Mesenchymal stem cell (in vitro differentiated cells and primary cell): ENCODE measurements around the gene FAM13A.

ENCODE experiments used
- DNase-seq: peaks from one replicate; pipeline ENCODE4 v3.0.0-alpha.2; 2013
- H2AFZ ChIP-seq: one replicate; pipeline ENCODE4 v1.6.1; 2013; ENCODE audit warnings: low read depth, mild to moderate bottlenecking, control low read depth, inconsistent platforms, low read length, moderate library complexity
- H2AK5ac ChIP-seq: 2 replicates; pipeline ENCODE4 v1.6.1; 2013; ENCODE audit warnings: low read length, moderate library complexity, mild to moderate bottlenecking, inconsistent platforms; ENCODE audit not compliant: severe bottlenecking
- H2BK120ac ChIP-seq: one replicate; pipeline ENCODE4 v1.6.1; 2013; ENCODE audit warnings: low read depth, mild to moderate bottlenecking, inconsistent platforms, low read length, moderate library complexity
- H2BK12ac ChIP-seq, 2 experiments: one replicate each; pipeline ENCODE4 v1.6.1; 2013; ENCODE audit warnings: inconsistent platforms in 2 of 2, low read length in 2 of 2, mild to moderate bottlenecking in 2 of 2, moderate library complexity in 2 of 2, control low read depth in 1 of 2
- H2BK15ac ChIP-seq: one replicate; pipeline ENCODE4 v1.6.1; 2013; ENCODE audit warnings: mild to moderate bottlenecking, low read depth, inconsistent platforms; ENCODE audit not compliant: poor library complexity, severe bottlenecking
- H2BK5ac ChIP-seq: 2 replicates; pipeline ENCODE4 v1.6.1; 2013; ENCODE audit warnings: low read depth, mild to moderate bottlenecking, low read length, control low read depth, inconsistent platforms; ENCODE audit not compliant: poor library complexity, severe bottlenecking
- H3K14ac ChIP-seq, 2 experiments: one replicate each; pipeline ENCODE4 v1.6.1; 2013; ENCODE audit warnings: inconsistent platforms in 2 of 2, low read length in 2 of 2, control low read depth in 1 of 2, mild to moderate bottlenecking in 1 of 2, moderate library complexity in 1 of 2
- H3K18ac ChIP-seq, 2 experiments: one replicate each; pipeline ENCODE4 v1.6.1; 2013; ENCODE audit warnings: inconsistent platforms in 2 of 2, low read length in 2 of 2, control low read depth in 1 of 2, low read depth in 1 of 2, mild to moderate bottlenecking in 1 of 2
- H3K23ac ChIP-seq, 2 experiments: one replicate each; pipeline ENCODE4 v1.6.1; 2013; ENCODE audit warnings: inconsistent platforms in 2 of 2, low read length in 2 of 2, mild to moderate bottlenecking in 2 of 2, moderate library complexity in 2 of 2, control low read depth in 1 of 2
- H3K27ac ChIP-seq: 2 replicates; pipeline ENCODE4 v1.5.1; 2013; ENCODE audit warnings: mild to moderate bottlenecking, moderate library complexity, low read length, control low read depth, inconsistent platforms; ENCODE audit not compliant: poor library complexity, severe bottlenecking
- H3K27me3 ChIP-seq, 2 experiments: 2 replicates each; pipeline versions ENCODE4 v1.6.1 to v1.7.0; 2013; ENCODE audit warnings: low read length in 2 of 2, mild to moderate bottlenecking in 2 of 2, moderate library complexity in 2 of 2, control low read depth in 1 of 2, inconsistent platforms in 1 of 2; ENCODE audit not compliant: control insufficient read depth in 1 of 2, insufficient read depth in 1 of 2
- H3K36me3 ChIP-seq, 2 experiments: 2 replicates each; pipeline versions ENCODE4 v1.6.1 to v1.7.0; 2013; ENCODE audit warnings: low read length in 2 of 2, control low read depth in 1 of 2, inconsistent platforms in 1 of 2, low read depth in 1 of 2, mild to moderate bottlenecking in 1 of 2; ENCODE audit not compliant: insufficient read depth in 2 of 2, control insufficient read depth in 1 of 2
- H3K4ac ChIP-seq, 2 experiments: one replicate each; pipeline ENCODE4 v1.6.1; 2013; ENCODE audit warnings: inconsistent platforms in 2 of 2, low read length in 2 of 2, mild to moderate bottlenecking in 2 of 2, moderate library complexity in 2 of 2, control low read depth in 1 of 2, low read depth in 1 of 2
- H3K4me1 ChIP-seq: 2 replicates; pipeline ENCODE4 v1.6.1; 2013; ENCODE audit warnings: low read depth, low read length, control low read depth; ENCODE audit not compliant: control insufficient read depth, insufficient read depth
- H3K4me2 ChIP-seq: 2 replicates; pipeline ENCODE4 v1.6.1; 2013; ENCODE audit warnings: low read length, mild to moderate bottlenecking, inconsistent platforms; ENCODE audit not compliant: poor library complexity, severe bottlenecking
- H3K4me3 ChIP-seq, 2 experiments: 2 replicates each; pipeline versions ENCODE4 v1.5.1 to v1.7.0; 2013; ENCODE audit warnings: low read length in 2 of 2, mild to moderate bottlenecking in 2 of 2, control low read depth in 1 of 2, low read depth in 1 of 2; ENCODE audit not compliant: insufficient read depth in 1 of 2
- H3K79me1 ChIP-seq: replicated peaks from 2 replicates; pipeline ENCODE4 v1.6.1; 2013; ENCODE audit warnings: mild to moderate bottlenecking, control low read depth, low read length, inconsistent platforms; ENCODE audit not compliant: poor library complexity, severe bottlenecking
- H3K9ac ChIP-seq: 2 replicates; pipeline ENCODE4 v1.7.0; 2013; ENCODE audit warnings: mild to moderate bottlenecking, low read length, moderate library complexity
- H3K9me3 ChIP-seq: 2 replicates; pipeline ENCODE4 v1.7.0; 2013; ENCODE audit warnings: mild to moderate bottlenecking, low read length; ENCODE audit not compliant: control insufficient read depth
- H4K8ac ChIP-seq: one replicate; pipeline ENCODE4 v1.6.1; 2013; ENCODE audit warnings: inconsistent platforms, mild to moderate bottlenecking, low read length, moderate library complexity
- H4K91ac ChIP-seq: one replicate; pipeline ENCODE4 v1.6.1; 2013; ENCODE audit warnings: mild to moderate bottlenecking, low read length, inconsistent platforms
- WGBS: methylation state at CpG from one replicate; pipeline ENCODE4 v1.1.7; 2013; ENCODE audit warnings: mixed read lengths; 5-methylcytosine and 5-hydroxymethylcytosine counted together

Gene FAM13A

DNA sequence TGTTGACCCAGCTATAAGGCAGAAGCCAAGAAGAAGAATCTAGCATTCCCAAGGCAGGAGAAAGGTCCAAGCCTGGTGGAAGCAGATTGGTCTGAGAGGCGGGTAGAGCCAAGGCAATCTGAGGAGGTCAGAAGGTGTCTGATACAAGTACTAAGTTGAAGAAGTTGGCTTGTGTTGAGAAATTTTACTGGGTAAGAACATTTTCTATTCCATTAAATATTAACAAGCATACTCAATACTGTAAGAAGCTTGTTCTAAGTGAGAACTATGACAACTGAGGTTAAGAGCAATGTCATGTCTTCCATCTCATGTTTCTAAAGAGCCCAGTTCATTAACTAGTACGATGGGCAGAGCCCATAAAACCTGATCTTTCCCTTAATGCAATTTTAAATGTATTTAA lies 75.0 kb downstream of the FAM13A start:
- H3K4me2 ChIP-seq = no peak overlapping the region
- peaks cover 4% of the 10 kb centered on the region for H3K79me1 ChIP-seq
- no peak overlapping the region for H3K27ac ChIP-seq
- H3K36me3 ChIP-seq = no peaks in the 10 kb centered on the region
- no peaks in the 10 kb centered on the region for H3K9me3 ChIP-seq
- H3K27me3 ChIP-seq = no peaks in the 10 kb centered on the region
- 100% methylated on average over 1 of the region's 2 CpGs for WGBS
- no peak overlapping the region for H4K91ac ChIP-seq
- H3K9ac ChIP-seq = no peak overlapping the region
- no peak overlapping the region for H3K14ac ChIP-seq
- DNase-seq = no peak
- no peak overlapping the region for H3K4me3 ChIP-seq
- no peak overlapping the region for H2BK15ac ChIP-seq
- H3K18ac ChIP-seq = no peak overlapping the region
- peaks cover 2% of the 10 kb centered on the region for H3K4me1 ChIP-seq
- H2AFZ ChIP-seq = no peak overlapping the region
- H2BK12ac ChIP-seq = no peak overlapping the region
- H2AK5ac ChIP-seq = no peak overlapping the region
- H2BK5ac ChIP-seq = no peak overlapping the region
- no peak overlapping the region for H3K23ac ChIP-seq
- no peak overlapping the region for H4K8ac ChIP-seq
- no peak overlapping the region for H3K4ac ChIP-seq
- no peak overlapping the region for H2BK120ac ChIP-seq

DNA sequence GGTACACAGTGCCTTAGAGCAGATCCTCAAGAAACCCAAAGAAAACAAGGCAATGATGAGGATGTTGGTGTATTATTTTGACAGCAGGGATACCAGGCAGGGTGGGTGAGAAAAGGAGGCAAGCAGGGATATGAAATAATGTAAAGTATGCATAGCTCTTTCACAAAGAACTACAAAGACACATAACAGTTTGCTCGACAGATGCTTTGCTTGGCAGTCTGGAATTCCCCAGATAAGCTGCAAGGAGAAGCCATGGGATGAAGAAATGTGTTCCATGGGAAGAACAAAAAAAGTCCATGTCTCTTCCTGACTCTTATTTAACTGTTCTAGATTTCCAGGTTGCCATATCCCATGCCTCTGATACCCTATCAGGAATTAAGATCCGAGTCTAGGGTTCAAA lies 75.4 kb downstream of the FAM13A start:
- Histone ChIP-seq H3K18ac (no peak overlapping the region), H3K27me3 (no peaks in the 10 kb centered on the region), H2BK15ac (no peak overlapping the region), H2BK12ac (no peak overlapping the region), H2BK5ac (no peak overlapping the region), H2AK5ac (no peak overlapping the region), H2BK120ac (no peak overlapping the region), H3K9ac (no peak overlapping the region), H3K14ac (no peak overlapping the region), H3K4me3 (no peak overlapping the region), H3K23ac (no peak overlapping the region), H3K4me2 (no peak overlapping the region), H3K36me3 (no peaks in the 10 kb centered on the region), H3K27ac (no peak overlapping the region), H3K4me1 (peaks cover 2% of the 10 kb centered on the region), H3K4ac (no peak overlapping the region), H4K8ac (no peak overlapping the region), H4K91ac (no peak overlapping the region), H3K9me3 (no peaks in the 10 kb centered on the region), H3K79me1 (peaks cover 4% of the 10 kb centered on the region), H2AFZ (no peak overlapping the region)
- DNase-seq = no peak
- WGBS = 92% methylated on average over 2 of the region's 2 CpGs

DNA sequence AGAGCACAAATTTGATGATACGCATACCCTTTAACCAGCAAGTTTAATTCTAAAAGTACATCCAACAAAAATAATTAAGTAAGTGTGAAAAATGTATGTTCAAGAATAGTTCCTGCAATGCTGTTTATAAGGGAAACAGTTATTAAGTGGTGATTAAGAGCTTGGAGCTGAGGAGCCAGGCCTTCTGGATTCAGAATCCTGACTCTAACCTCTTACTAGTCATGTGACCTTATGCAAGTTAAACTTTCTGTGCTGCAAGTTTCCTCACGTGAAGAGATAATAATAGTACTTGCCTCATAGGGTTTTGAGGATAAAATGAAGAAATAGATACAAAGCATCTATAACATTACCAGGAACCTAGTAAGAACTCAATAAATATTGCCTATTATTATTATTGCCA lies 77.7 kb downstream of the FAM13A start:
- no peaks in the 10 kb centered on the region for H3K27me3 ChIP-seq
- H3K4me2 ChIP-seq = no peak overlapping the region
- no peak overlapping the region for H4K8ac ChIP-seq
- peaks cover 4% of the 10 kb centered on the region for H3K79me1 ChIP-seq
- H2AK5ac ChIP-seq = no peak overlapping the region
- H3K14ac ChIP-seq = no peak overlapping the region
- H3K23ac ChIP-seq = no peak overlapping the region
- peak; percentile 22 for DNase-seq
- H3K4me1 ChIP-seq = peaks cover 2% of the 10 kb centered on the region
- H3K27ac ChIP-seq = no peak overlapping the region
- H3K4ac ChIP-seq = no peak overlapping the region
- no peak overlapping the region for H3K9ac ChIP-seq
- H2BK12ac ChIP-seq = no peak overlapping the region
- no peak overlapping the region for H2AFZ ChIP-seq
- no CpG with 5 or more reads among the region's 2 CpGs for WGBS
- H2BK120ac ChIP-seq = no peak overlapping the region
- no peaks in the 10 kb centered on the region for H3K9me3 ChIP-seq
- no peaks in the 10 kb centered on the region for H3K36me3 ChIP-seq
- H3K4me3 ChIP-seq = no peak overlapping the region
- no peak overlapping the region for H2BK5ac ChIP-seq
- H3K18ac ChIP-seq = no peak overlapping the region
- H2BK15ac ChIP-seq = no peak overlapping the region
- H4K91ac ChIP-seq = no peak overlapping the region

DNA sequence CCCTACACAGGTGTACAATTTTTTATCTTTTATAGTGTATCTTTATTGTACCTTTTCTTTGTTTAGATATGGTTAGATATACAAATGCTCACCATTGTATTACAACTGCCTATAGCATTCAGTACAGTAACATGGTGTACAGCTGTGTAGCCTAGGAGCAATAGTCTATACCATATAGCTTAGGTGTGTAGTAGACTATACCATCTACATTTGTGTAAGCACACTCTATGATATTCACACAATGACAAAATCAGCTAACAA lies 80.3 kb downstream of the FAM13A start:
- H3K14ac ChIP-seq = no peak overlapping the region
- H3K4me3 ChIP-seq = no peak overlapping the region
- no peaks in the 10 kb centered on the region for H3K4me1 ChIP-seq
- H4K91ac ChIP-seq = no peak overlapping the region
- H2BK15ac ChIP-seq = no peak overlapping the region
- DNase-seq = no peak
- H3K27me3 ChIP-seq = no peaks in the 10 kb centered on the region
- no peaks in the 10 kb centered on the region for H3K36me3 ChIP-seq
- H3K23ac ChIP-seq = no peak overlapping the region
- H3K9me3 ChIP-seq = no peaks in the 10 kb centered on the region
- H3K27ac ChIP-seq = no peak overlapping the region
- H2AFZ ChIP-seq = no peak overlapping the region
- H2BK120ac ChIP-seq = no peak overlapping the region
- no peak overlapping the region for H3K4me2 ChIP-seq
- no peak overlapping the region for H2BK12ac ChIP-seq
- H4K8ac ChIP-seq = no peak overlapping the region
- H2BK5ac ChIP-seq = no peak overlapping the region
- peaks cover 3% of the 10 kb centered on the region for H3K79me1 ChIP-seq
- H3K18ac ChIP-seq = no peak overlapping the region
- no peak overlapping the region for H3K9ac ChIP-seq
- H3K4ac ChIP-seq = no peak overlapping the region
- H2AK5ac ChIP-seq = no peak overlapping the region
